NB4 (cell line): Measurements from ENCODE around the gene FSTL4.

Experiments used
- DNase-seq: peaks from one replicate; pipeline ENCODE4 v3.0.0; 2010; ENCODE audit warnings: low read depth
- H3K4me3 ChIP-seq: one replicate; pipeline ENCODE4 v1.5.1; 2011; ENCODE audit warnings: mild to moderate bottlenecking, low read depth, low read length, moderate library complexity
- CTCF ChIP-seq: IDR thresholded peaks from one replicate; pipeline ENCODE4 v1.5.1; 2012; ENCODE audit warnings: low read depth, low read length
- MAX ChIP-seq: IDR thresholded peaks from 2 replicates; pipeline ENCODE4 v1.6.1; 2011; ENCODE audit warnings: low read depth, low read length
- MYC ChIP-seq: IDR thresholded peaks from 2 replicates; pipeline ENCODE4 v1.6.1; 2011; ENCODE audit warnings: low read depth, low read length
- POLR2A ChIP-seq: IDR thresholded peaks from 2 replicates; pipeline ENCODE4 v1.6.1; 2011; ENCODE audit warnings: mild to moderate bottlenecking; ENCODE audit not compliant: insufficient read length; ENCODE audit errors: extremely low read depth

FSTL4 gene

GRCh38 chr5:133503511-133503910 is 108.8 kb downstream of the FSTL4 start:
- no peak for TF ChIP-seq CTCF
- TF ChIP-seq MYC = no peak
- TF ChIP-seq MAX = no peak
- no peak for TF ChIP-seq POLR2A
- no peak overlapping the region for H3K4me3 ChIP-seq
- DNase-seq = no peak

- TF ChIP-seq CTCF (no peak), MYC (no peak)
- no peak overlapping the region for H3K4me3 ChIP-seq
- DNase-seq = no peak
Observed at GRCh38 chr5:133499895-133500294, 112.4 kb downstream of the FSTL4 start.

- H3K4me3 ChIP-seq = no peak overlapping the region
- no peak for TF ChIP-seq CTCF
- no peak for TF ChIP-seq MAX
- TF ChIP-seq MYC = no peak
- no peak for TF ChIP-seq POLR2A
- no peak for DNase-seq
Observed at GRCh38 chr5:133497608-133498348, 114.6 kb downstream of the FSTL4 start.

- no peak for DNase-seq
- no peak overlapping the region for H3K4me3 ChIP-seq
- TF ChIP-seq CTCF = no peak
- no peak for TF ChIP-seq MAX
- no peak for TF ChIP-seq MYC
- TF ChIP-seq POLR2A = no peak
Observed at GRCh38 chr5:133496631-133497030, 115.7 kb downstream of the FSTL4 start.

- no peak for DNase-seq
- no peak for TF ChIP-seq MAX
- TF ChIP-seq MYC = no peak
- TF ChIP-seq CTCF = no peak
- no peak for TF ChIP-seq POLR2A
- H3K4me3 ChIP-seq = no peak overlapping the region
Observed at GRCh38 chr5:133494923-133495246, 117.5 kb downstream of the FSTL4 start.

- H3K4me3 ChIP-seq = no peak overlapping the region
- DNase-seq = no peak
- TF ChIP-seq POLR2A = no peak
- no peak for TF ChIP-seq MAX
- no peak for TF ChIP-seq MYC
- no peak for TF ChIP-seq CTCF
Observed at GRCh38 chr5:133494232-133494922, 118.0 kb downstream of the FSTL4 start.
